OCI-LY3 (cell line): ENCODE measurements around the gene TNS1.

Experiments
- EZH2phosphoT487 ChIP-seq: fragments of 200-600 bp; shearing (Covaris generic); IDR thresholded peaks from 2 replicates; pipeline ENCODE4 v1.6.1; 2018; ENCODE audit warnings: antibody characterized with exemption, mixed run types, low read depth
- TF ChIP-seq, protein P1 (sequence below): fragments of 200-600, 300-600 bp; sonication (generic); IDR thresholded peaks from 2 replicates; pipeline ENCODE4 v1.5.1; 2014; ENCODE audit warnings: antibody characterized with exemption, low read length, low read depth

DNA sequence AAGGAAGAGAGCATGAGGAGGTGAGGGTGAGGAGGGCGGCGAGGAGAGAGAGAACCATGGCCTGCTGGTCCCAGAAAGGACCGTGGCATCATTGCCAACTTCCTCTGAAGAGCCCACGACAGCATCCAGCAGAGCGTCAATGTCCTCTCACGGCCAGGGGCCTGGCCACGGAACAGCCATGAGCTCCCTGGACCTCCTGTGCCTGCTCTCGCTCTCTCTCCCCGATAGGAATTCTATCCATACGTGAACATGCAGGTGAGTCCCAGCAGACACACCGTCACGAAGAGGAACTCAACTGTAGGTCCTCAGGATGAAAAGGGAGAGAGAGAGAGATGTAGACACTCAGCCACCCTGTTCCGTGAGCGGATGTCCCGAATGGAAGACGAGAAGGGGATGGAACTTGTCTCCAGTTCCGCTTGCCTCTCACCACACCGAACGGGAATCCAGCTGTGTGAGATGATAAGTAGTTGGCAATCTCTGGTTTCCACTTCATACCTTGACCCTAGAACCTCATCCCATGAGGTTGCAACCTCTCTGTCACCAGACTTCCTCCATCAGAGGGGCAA lies 107.6 kb downstream of the TNS1 start:
- TF ChIP-seq, protein P1, sequence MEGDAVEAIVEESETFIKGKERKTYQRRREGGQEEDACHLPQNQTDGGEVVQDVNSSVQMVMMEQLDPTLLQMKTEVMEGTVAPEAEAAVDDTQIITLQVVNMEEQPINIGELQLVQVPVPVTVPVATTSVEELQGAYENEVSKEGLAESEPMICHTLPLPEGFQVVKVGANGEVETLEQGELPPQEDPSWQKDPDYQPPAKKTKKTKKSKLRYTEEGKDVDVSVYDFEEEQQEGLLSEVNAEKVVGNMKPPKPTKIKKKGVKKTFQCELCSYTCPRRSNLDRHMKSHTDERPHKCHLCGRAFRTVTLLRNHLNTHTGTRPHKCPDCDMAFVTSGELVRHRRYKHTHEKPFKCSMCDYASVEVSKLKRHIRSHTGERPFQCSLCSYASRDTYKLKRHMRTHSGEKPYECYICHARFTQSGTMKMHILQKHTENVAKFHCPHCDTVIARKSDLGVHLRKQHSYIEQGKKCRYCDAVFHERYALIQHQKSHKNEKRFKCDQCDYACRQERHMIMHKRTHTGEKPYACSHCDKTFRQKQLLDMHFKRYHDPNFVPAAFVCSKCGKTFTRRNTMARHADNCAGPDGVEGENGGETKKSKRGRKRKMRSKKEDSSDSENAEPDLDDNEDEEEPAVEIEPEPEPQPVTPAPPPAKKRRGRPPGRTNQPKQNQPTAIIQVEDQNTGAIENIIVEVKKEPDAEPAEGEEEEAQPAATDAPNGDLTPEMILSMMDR: no peak
- TF ChIP-seq EZH2phosphoT487: no peak
